NCI-H748 treated with DMSO at 0.1 percent for 48 hours (cell line): ENCODE measurements around the gene TRIM17.
A peak's percentile ranks its signal among the peaks of the same experiment; 100 is the strongest.

Source experiments
- DNase-seq: peaks from one replicate; lab custom pipeline; 2025; lab: John Stamatoyannopoulos, UW

The TRIM17 gene

DNA sequence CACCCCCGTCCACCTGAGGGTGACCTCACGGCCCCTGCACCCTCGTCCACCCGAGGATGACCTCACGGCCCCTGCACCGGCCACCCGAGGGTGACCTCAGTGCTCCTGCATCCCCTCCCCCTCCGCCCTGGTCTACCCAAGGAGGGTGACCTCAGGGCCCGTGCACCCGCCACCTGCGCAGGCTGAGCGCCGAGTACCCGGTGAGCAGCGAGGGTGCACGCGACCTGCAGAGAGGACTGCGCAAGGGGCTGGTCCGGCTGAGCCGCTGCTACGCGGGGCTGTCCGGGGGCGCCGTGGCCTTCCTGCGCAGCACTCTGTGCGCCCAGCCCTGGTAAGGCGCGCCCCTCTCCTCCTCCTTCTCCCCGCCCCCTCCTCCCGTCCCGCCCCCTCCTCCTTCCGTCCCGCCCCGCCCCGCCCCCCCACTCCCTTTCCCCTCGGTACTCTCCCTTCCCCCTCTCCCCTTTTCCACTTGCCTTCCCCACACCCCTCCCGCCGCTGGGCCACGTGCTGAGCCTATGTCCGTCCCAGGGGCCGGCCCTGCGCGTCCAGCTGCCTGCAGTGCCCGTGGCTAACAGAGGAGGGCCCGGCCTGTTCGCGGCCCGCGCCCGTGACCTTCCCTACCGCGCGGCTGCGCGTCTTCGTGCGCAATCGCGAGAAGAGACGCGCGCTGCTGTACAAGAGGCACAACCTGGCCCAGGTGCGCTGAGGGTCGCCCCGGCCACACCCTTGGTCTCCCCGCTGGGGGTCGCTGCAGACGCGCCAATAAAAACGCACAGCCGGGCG, 38.4 kb downstream of the TRIM17 start:
- DNase-seq = peak; percentile 50

DNA sequence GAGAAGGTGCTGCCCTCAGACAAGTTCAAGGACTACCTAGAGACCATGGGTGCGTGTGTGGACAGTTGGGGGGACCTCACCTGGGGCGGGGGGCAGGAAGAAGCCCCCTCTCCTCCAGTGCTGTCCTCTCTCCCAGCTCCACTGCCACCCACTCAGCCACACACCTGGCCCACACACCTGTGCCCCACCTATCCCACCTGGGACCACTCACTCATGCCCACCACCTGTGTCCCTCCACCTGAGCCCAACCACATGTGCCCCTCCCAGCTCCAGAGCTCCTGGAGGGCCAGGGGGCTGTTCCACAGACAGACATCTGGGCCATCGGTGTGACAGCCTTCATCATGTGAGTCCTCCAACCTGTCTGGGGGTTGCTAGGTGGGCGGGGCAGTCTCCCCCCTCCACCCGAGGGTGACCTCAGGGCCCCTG, 39.0 kb downstream of the TRIM17 start:
- no peak for DNase-seq

DNA sequence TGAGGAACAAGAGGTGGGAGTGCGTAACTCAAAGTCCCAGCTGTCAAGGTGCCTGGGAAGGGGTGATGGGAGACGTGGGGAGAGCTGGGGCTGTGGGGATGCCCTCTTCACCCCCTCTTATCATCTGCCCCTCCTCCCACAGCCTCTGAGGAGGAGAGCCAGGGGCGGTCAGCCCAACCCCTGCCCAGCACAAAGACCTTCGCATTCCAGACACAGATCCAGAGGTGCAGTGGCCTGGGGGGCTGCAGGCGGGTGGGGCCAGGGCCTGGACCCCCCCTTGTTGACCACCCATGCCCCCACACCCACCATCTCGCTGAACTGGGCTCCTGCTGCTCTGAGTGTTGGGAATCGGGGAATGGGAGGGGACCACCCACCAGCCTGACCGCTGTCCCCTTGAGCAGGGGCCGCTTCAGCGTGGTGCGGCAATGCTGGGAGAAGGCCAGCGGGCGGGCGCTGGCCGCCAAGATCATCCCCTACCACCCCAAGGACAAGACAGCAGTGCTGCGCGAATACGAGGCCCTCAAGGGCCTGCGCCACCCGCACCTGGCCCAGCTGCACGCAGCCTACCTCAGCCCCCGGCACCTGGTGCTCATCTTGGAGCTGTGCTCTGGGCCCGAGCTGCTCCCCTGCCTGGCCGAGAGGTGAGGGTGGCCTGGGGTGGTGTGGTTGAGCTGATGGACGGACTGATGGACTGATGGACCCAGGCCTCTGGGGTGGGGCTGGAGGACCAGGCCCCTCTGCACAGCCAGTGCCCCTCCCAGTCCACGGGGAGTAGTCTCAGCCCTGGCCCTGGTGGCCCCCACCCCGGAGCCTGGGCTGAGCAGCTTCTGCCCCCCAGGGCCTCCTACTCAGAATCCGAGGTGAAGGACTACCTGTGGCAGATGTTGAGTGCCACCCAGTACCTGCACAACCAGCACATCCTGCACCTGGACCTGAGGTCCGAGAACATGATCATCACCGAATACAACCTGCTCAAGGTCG, 39.7 kb downstream of the TRIM17 start:
- no peak for DNase-seq

DNA sequence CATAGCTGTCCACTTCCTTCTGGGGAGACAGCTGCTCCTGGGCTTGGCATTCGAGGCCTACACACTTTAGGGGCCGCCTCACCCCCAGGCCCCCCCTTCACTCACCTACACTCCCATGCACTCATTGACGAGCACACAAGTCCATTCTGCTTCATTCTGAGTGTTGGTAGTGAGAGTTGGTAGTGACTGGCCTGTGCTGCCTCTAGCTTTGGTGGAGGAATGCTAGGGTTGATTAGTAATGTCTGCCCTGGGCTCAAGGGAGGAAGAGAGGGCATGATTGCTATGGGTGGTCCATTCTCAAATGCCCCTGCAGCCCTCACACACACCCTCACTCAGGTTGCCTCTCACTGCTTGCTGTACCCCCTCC, 40.4 kb downstream of the TRIM17 start:
- DNase-seq = no peak

DNA sequence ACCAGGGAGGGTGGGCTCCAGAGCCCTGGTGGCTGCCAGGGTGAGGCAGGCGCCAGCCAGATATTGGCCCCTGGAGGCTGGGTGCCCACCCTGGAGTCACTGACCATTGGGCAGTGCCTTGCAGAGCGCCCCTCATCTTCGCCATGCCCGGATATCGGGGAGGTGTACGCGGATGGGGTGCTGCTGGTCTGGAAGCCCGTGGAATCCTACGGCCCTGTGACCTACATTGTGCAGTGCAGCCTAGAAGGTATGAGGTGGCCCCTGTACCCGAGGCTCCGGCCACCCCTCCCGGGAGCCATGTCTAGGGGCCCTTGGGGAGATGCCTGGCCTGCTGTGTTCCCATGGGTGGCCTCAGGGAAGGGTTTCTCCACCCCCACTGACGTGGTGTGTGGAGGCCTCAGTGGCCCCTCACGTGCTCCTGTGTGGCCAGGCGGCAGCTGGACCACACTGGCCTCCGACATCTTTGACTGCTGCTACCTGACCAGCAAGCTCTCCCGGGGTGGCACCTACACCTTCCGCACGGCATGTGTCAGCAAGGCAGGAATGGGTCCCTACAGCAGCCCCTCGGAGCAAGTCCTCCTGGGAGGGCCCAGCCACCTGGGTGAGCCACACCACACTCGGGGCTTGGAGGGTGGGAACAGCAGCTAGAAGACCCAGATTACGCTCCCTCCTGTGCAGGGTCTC, 40.9 kb downstream of the TRIM17 start:
- DNase-seq = no peak

DNA sequence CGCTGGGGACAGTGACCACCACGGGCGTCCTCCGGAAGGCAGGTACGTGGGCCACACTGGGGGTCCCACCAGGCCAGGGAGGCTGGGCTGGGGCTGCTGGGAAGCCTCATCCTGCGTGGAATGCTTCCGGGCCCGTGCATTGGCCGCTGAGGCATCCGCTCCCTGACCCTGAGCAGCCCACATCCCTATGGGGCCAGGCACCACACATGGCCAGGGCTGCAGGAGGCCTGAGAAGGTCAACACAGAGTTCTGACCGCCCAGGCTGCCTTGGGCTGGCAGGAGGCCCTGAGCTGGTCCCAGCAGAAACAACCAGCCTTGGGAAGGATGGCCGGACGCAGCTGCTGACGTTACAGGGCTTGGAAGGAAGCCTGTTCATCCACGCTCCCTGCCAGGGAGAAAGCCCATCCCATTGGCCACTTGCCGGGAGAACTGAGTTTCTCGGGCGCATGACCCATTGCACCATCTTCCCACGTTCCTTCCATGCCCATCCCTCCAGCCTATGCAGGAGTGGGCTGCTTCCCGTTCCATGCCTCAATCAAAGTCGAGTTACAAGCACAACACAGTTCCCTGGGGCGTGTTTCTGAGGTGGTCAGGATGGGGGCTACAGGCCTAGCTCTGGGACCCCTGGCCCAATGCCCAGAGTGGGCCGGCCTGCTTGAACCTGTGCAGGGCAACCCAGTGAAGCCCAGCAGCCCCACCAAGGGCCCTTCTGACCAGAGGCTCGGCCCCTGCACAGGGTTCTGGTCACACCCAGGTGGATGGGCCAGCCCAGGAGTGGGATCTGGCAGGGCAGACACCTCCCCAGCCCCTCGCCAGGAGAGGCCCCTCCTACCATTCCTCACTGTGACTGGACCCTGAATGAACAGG, 41.7 kb downstream of the TRIM17 start:
- DNase-seq = no peak

DNA sequence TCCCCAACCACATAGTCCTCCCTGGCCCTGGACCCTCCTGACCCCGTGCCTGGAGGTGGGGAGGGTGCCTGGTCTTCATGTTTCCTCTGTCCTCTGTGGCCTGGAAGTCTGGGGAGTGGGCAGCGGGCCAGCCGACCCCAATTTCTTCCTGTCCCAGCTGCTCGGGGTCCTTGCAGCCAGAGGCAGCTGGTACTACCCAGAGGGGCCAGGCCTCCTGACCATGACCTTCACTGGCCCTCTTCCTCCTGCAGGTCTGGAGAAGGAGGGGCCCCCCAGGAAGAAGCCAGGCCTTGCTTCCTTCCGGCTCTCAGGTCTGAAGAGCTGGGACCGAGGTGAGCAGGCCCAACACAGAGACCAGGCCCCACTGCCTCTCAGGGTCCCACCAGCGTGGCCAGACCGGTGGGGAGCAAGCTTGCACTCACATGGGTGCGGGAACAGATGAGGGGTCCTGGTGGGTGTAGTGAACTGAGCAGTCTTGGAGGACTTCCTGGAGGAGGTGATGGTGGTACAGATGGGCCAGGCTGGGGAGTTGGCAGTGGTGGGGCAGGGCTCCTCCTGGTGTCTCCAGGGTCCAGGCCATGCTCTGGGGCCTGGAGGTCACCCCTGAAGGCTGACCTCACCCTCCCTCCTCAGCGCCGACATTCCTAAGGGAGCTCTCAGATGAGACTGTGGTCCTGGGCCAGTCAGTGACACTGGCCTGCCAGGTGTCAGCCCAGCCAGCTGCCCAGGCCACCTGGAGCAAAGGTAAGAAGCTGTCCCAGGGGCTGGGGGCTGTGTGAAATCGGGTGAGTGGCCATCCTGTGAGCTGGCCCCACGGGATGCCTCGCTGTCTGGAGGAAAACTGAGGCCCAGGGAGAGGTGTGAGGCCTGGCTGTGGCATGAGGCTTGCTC, 42.7 kb downstream of the TRIM17 start:
- DNase-seq = no peak

DNA sequence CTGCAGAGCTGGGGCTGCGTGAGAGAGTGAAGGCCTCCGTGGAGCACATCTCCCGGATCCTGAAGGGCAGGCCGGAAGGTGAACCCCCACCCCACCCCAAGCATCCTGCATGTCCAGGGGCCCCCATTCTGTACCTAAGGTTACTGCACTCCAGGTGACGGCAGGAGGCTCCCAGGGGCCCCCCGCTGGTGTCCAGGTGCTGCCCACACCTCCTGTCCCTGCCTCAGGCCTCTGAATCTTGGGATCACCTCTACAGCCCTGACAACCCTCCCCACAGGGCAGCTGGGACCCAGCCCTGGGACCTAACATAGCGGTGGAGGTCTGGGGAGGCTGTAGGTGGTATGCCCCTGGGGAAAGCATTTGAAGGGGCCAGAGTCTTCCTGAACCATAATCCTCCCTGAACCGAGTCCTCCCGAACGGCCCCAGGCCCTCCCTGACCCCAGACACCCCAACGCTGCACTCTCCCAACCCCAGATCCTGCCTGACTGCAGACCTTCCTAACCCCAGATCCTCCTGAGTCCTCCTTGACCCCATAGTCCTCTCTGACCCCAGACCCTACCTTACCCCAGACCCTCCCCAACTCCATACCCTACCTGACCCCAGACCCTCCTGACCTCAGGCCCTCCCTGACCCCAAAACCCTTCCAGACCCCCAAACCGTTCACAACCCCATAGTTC, 43.5 kb downstream of the TRIM17 start:
- no peak for DNase-seq

DNA sequence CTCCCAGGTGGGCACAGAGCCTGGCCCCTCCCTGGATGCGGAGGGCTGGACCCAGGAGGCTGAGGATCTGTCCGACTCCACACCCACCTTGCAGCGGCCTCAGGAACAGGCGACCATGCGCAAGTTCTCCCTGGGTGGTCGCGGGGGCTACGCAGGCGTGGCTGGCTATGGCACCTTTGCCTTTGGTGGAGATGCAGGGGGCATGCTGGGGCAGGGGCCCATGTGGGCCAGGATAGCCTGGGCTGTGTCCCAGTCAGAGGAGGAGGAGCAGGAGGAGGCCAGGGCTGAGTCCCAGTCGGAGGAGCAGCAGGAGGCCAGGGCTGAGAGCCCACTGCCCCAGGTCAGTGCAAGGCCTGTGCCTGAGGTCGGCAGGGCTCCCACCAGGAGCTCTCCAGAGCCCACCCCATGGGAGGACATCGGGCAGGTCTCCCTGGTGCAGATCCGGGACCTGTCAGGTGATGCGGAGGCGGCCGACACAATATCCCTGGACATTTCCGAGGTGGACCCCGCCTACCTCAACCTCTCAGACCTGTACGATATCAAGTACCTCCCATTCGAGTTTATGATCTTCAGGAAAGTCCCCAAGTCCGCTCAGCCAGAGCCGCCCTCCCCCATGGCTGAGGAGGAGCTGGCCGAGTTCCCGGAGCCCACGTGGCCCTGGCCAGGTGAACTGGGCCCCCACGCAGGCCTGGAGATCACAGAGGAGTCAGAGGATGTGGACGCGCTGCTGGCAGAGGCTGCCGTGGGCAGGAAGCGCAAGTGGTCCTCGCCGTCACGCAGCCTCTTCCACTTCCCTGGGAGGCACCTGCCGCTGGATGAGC, 44.3 kb downstream of the TRIM17 start:
- no peak for DNase-seq

DNA sequence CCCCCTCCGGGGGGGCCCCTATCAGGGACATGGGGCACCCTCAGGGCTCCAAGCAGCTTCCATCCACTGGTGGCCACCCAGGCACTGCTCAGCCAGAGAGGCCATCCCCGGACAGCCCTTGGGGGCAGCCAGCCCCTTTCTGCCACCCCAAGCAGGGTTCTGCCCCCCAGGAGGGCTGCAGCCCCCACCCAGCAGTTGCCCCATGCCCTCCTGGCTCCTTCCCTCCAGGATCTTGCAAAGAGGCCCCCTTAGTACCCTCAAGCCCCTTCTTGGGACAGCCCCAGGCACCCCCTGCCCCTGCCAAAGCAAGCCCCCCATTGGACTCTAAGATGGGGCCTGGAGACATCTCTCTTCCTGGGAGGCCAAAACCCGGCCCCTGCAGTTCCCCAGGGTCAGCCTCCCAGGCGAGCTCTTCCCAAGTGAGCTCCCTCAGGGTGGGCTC, 44.9 kb downstream of the TRIM17 start:
- no peak for DNase-seq

DNA sequence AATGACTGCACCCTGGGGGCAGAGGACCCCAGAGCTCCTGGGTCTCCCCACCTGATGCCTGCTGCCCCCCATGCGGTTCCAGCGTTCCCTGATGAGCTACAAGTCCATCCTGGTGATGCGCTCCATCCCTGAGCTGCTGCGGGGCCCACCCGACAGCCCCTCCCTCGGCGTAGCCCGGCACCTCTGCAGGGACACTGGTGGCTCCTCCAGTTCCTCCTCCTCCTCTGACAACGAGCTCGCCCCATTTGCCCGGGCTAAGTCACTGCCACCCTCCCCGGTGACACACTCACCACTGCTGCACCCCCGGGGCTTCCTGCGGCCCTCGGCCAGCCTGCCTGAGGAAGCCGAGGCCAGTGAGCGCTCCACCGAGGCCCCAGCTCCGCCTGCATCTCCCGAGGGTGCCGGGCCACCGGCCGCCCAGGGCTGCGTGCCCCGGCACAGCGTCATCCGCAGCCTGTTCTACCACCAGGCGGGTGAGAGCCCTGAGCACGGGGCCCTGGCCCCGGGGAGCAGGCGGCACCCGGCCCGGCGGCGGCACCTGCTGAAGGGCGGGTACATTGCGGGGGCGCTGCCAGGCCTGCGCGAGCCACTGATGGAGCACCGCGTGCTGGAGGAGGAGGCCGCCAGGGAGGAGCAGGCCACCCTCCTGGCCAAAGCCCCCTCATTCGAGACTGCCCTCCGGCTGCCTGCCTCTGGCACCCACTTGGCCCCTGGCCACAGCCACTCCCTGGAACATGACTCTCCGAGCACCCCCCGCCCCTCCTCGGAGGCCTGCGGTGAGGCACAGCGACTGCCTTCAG, 45.5 kb downstream of the TRIM17 start:
- DNase-seq = no peak

DNA sequence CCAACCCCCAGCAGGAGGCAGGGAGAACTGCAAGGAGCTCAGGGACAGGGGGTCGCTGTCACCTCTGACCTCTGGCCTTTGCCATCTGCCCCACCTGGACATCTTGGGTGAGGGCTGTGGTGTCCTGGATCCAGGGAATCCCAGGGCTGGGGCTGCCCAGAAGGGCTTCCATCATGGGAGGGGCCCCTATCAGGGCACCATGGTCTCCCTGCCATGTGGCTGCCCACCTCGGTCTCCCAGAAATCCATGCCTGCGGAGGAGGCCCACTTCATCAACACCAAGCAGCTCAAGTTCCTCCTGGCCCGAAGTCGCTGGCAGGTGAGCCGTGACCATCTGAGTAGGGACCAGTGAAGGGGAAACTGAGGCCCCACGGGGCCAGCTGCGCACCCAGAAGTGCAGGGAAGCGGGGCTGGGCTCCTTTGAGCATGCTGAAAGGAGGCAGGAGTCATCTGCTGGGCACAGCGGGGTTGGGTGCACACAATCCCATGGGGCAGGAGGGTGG, 46.2 kb downstream of the TRIM17 start:
- no peak for DNase-seq

DNA sequence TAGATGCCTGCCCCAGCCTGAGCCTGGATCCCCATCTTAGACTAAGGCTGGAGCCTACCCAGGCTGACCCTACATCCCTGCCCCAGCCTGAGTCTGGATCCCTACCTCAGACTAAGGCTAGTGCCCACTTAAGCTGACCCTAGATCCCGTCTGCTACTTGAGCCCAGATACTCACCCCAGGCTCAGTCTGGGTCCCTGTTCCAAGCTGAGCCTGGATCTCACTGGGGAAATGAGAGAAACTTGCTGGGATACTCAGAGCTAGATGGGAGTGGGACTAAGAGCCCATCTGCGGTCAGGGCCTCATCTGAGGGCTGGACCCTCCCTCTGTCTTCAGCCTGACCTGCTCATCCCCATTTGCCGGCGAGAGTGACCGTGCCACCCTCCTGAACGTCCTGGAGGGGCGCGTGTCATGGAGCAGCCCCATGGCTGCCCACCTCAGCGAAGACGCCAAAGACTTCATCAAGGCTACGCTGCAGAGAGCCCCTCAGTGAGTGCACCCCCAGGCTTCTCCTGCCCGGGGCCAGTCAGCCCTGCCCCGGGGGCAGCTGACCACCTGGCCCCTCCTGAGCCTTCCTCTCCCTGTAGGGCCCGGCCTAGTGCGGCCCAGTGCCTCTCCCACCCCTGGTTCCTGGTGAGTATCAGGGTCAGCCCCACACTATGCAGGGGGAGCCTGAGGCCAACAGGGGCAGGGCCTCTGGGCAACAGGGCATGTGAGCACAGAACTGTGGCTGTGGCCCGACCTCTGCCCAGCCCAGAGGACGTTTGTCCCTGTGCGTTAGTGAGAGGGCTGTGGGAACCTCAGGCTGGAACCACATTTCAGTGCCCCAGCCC, 46.8 kb downstream of the TRIM17 start:
- DNase-seq = no peak

DNA sequence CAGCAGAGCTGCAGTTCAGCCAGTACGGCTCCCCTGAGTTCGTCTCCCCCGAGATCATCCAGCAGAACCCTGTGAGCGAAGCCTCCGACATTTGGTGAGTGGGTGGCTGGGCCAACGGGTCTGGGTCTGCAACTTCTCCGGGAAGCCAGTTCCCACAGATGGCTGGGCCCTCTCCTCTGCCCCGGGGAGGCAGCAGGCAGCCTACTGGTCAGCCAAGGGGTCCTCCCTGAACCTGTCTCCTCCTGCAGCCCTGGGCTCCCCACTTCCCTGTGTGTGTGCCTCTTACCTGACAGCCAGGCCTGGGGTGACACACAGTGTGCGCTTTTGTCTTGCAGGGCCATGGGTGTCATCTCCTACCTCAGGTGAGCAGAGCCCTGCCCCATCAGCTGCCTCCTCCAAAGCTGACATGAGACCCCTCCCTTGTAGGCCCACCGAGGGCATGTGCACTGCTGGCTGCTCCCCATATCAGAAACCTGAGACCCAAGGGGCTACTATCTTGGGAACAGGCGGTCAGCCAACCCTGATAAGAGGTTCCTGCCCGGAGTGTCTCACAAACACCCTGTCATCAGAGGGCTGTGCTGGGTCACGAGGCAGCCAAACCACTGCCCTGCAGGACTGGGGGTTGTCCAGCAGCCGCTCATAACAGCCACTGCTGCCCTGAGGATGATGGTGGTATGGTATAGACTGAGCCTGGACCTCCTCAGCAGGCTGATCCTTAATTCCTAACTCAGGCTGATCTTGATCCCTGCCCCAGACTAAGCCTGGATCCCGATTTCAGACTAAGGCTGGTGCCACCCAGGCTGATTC, 47.7 kb downstream of the TRIM17 start:
- DNase-seq = no peak

DNA sequence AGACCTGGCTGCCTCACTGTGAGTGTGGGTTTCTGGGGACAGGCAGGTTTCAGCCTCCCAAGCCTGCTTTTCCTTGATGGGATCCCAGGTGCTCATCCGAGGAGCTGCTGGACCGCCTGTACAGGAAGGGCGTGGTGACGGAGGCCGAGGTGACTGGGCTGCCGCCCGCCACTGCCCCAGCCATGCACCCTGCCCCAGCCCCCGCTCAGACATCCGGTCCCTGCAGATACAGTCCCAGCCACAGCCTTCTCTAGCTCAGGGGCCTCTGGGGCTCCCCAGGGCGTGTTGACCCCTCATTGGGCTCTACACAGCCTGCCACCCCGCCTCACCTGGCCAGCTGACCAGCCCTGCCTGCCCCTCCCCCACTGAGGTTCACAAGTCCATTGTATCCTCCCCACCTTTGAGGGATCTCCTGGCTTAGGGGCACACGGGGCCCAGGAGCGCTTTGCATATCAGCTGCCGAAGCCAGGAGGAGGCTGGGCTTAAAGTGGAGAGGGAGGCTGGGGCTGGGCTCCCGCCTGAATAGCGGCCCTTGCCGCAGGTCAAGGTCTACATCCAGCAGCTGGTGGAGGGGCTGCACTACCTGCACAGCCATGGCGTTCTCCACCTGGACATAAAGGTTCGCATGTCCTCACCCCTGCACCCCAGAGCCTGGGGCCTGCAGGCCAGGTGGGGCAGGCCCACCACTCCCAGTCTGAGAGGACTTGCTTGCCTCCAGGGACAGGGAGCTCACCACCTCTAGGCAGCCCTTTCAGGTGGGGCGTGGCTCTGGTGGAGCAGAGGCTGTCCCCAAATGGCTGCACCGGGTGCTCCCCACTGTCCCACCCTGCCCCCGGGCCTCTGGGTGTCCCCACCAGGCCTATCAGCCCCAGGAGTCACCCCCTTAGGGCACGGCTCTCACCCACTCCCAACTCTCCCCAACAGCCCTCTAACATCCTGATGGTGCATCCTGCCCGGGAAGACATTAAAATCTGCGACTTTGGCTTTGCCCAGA, 48.6 kb downstream of the TRIM17 start:
- no peak for DNase-seq
